Adipocyte (in vitro differentiated cells): Measurements from ENCODE around the gene RAB18.

Source experiments
- DNase-seq: peaks from one replicate; pipeline ENCODE4 v3.0.0-alpha.2; 2015; ENCODE audit warnings: low read depth
- H3K27me3 ChIP-seq: replicated peaks from 2 replicates; pipeline ENCODE4 v1.7.0; 2013; ENCODE audit warnings: mild to moderate bottlenecking, low read length, moderate library complexity; ENCODE audit not compliant: control insufficient read depth, insufficient read depth
- H3K36me3 ChIP-seq: 2 replicates; pipeline ENCODE4 v1.7.0; 2013; ENCODE audit warnings: low read length, mild to moderate bottlenecking, moderate library complexity; ENCODE audit not compliant: control insufficient read depth, insufficient read depth, severe bottlenecking
- H3K4me1 ChIP-seq: 2 replicates; pipeline ENCODE4 v1.7.0; 2013; ENCODE audit warnings: mild to moderate bottlenecking, low read length, moderate library complexity; ENCODE audit not compliant: control insufficient read depth, insufficient read depth
- H3K4me3 ChIP-seq: 2 replicates; pipeline ENCODE4 v1.7.0; 2013; ENCODE audit warnings: mild to moderate bottlenecking, low read length, moderate library complexity
- H3K9ac ChIP-seq: 2 replicates; pipeline ENCODE4 v1.7.0; 2013; ENCODE audit warnings: mild to moderate bottlenecking, low read length, moderate library complexity
- H3K9me3 ChIP-seq: 2 replicates; pipeline ENCODE4 v1.7.0; 2013; ENCODE audit warnings: mild to moderate bottlenecking, low read length, moderate library complexity; ENCODE audit not compliant: control insufficient read depth

RAB18 gene

GRCh38 chr10:27481486-27481885 is 22.6 kb upstream of the RAB18 start:
- Histone ChIP-seq H3K9me3 (no peaks in the 10 kb centered on the region), H3K9ac (no peak overlapping the region), H3K36me3 (no peaks in the 10 kb centered on the region), H3K4me3 (no peak overlapping the region), H3K27me3 (no peaks in the 10 kb centered on the region), H3K4me1 (peaks cover 4% of the 10 kb centered on the region)
- DNase-seq: no peak

- Histone ChIP-seq H3K4me3 (no peak overlapping the region), H3K4me1 (peaks cover 4% of the 10 kb centered on the region), H3K36me3 (no peaks in the 10 kb centered on the region), H3K9me3 (no peaks in the 10 kb centered on the region), H3K9ac (no peak overlapping the region), H3K27me3 (peaks cover 3% of the 10 kb centered on the region)
- DNase-seq: peak; percentile 43
These were observed 20.8 kb upstream of the RAB18 start for GRCh38 chr10:27482984-27483956.

- Histone ChIP-seq H3K27me3 (peaks cover 3% of the 10 kb centered on the region), H3K9ac (no peak overlapping the region), H3K36me3 (no peaks in the 10 kb centered on the region), H3K9me3 (no peaks in the 10 kb centered on the region), H3K4me3 (no peak overlapping the region), H3K4me1 (peaks cover 4% of the 10 kb centered on the region)
- no peak for DNase-seq
These were observed 18.7 kb upstream of the RAB18 start for GRCh38 chr10:27485368-27485767.

- H3K4me1 ChIP-seq: peaks cover 4% of the 10 kb centered on the region
- H3K9me3 ChIP-seq: peaks cover 3% of the 10 kb centered on the region
- H3K27me3 ChIP-seq: peaks cover 3% of the 10 kb centered on the region
- no peak overlapping the region for H3K9ac ChIP-seq
- H3K36me3 ChIP-seq: no peaks in the 10 kb centered on the region
- H3K4me3 ChIP-seq: no peak overlapping the region
- DNase-seq: no peak
These were observed 18.1 kb upstream of the RAB18 start for GRCh38 chr10:27485986-27486385.

GRCh38 chr10:27490807-27491206 is 13.3 kb upstream of the RAB18 start:
- Histone ChIP-seq H3K9me3 (peaks cover 10% of the 10 kb centered on the region), H3K36me3 (no peaks in the 10 kb centered on the region), H3K27me3 (peaks cover 3% of the 10 kb centered on the region), H3K9ac (no peak overlapping the region), H3K4me3 (no peak overlapping the region), H3K4me1 (no peaks in the 10 kb centered on the region)
- no peak for DNase-seq

- Histone ChIP-seq H3K4me3 (no peak overlapping the region), H3K9ac (no peak overlapping the region), H3K36me3 (no peaks in the 10 kb centered on the region), H3K4me1 (no peaks in the 10 kb centered on the region), H3K27me3 (no peaks in the 10 kb centered on the region), H3K9me3 (peaks cover 10% of the 10 kb centered on the region)
- DNase-seq: no peak
These were observed 9.8 kb upstream of the RAB18 start for GRCh38 chr10:27494116-27494805.

GRCh38 chr10:27496137-27496536 is 8.0 kb upstream of the RAB18 start:
- Histone ChIP-seq H3K27me3 (peaks cover 3% of the 10 kb centered on the region), H3K36me3 (no peaks in the 10 kb centered on the region), H3K4me3 (no peak overlapping the region), H3K9ac (no peak overlapping the region), H3K9me3 (peaks cover 5% of the 10 kb centered on the region), H3K4me1 (no peaks in the 10 kb centered on the region)
- DNase-seq: no peak

- Histone ChIP-seq H3K36me3 (no peaks in the 10 kb centered on the region), H3K27me3 (peaks cover 3% of the 10 kb centered on the region), H3K4me1 (peaks cover 4% of the 10 kb centered on the region), H3K9ac (no peak overlapping the region), H3K9me3 (no peaks in the 10 kb centered on the region), H3K4me3 (no peak overlapping the region)
- DNase-seq: no peak
These were observed 4.0 kb upstream of the RAB18 start for GRCh38 chr10:27500096-27500495.

GRCh38 chr10:27500886-27501285 is 3.2 kb upstream of the RAB18 start:
- H3K4me3 ChIP-seq: no peak overlapping the region
- H3K4me1 ChIP-seq: peaks cover 7% of the 10 kb centered on the region
- peaks cover 3% of the 10 kb centered on the region for H3K27me3 ChIP-seq
- H3K9ac ChIP-seq: no peak overlapping the region
- H3K36me3 ChIP-seq: no peaks in the 10 kb centered on the region
- no peaks in the 10 kb centered on the region for H3K9me3 ChIP-seq
- DNase-seq: no peak

GRCh38 chr10:27503498-27504006 is 552 bp upstream of the RAB18 start:
- DNase-seq: no peak
- Histone ChIP-seq H3K27me3 (peaks cover 3% of the 10 kb centered on the region), H3K9ac (peak overlapping the region; percentile 99), H3K4me3 (peak overlapping the region; percentile 96), H3K36me3 (no peaks in the 10 kb centered on the region), H3K4me1 (peaks cover 25% of the 10 kb centered on the region), H3K9me3 (no peaks in the 10 kb centered on the region)

GRCh38 chr10:27504808-27505460 is 830 bp downstream of the RAB18 start:
- Histone ChIP-seq H3K4me1 (peaks cover 35% of the 10 kb centered on the region), H3K4me3 (peak overlapping the region; percentile 96), H3K9me3 (no peaks in the 10 kb centered on the region), H3K36me3 (peaks cover 1% of the 10 kb centered on the region), H3K27me3 (peaks cover 3% of the 10 kb centered on the region), H3K9ac (peak overlapping the region; percentile 99)
- DNase-seq: peak; percentile 60
